Measurements from ENCODE around the gene FSCN2.

DNA sequence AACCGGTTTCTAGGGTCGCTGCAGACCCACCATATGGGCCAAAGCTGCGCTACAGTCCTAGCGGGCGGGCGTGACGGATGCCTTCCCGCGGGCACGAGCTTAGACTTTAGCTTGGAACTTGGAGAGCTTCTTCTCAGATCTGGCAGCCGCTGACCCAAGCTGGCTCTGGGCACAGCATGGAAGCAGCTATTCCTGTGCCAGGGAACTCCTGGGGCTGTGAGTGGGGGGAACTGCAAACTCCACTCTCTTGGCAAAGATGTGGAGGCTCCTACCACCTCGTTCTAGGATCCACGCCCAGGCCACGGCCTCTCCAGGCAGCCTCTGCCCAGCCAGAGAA is 15.1 kb downstream of the FSCN2 start:
- TF ChIP-seq, protein P1, sequence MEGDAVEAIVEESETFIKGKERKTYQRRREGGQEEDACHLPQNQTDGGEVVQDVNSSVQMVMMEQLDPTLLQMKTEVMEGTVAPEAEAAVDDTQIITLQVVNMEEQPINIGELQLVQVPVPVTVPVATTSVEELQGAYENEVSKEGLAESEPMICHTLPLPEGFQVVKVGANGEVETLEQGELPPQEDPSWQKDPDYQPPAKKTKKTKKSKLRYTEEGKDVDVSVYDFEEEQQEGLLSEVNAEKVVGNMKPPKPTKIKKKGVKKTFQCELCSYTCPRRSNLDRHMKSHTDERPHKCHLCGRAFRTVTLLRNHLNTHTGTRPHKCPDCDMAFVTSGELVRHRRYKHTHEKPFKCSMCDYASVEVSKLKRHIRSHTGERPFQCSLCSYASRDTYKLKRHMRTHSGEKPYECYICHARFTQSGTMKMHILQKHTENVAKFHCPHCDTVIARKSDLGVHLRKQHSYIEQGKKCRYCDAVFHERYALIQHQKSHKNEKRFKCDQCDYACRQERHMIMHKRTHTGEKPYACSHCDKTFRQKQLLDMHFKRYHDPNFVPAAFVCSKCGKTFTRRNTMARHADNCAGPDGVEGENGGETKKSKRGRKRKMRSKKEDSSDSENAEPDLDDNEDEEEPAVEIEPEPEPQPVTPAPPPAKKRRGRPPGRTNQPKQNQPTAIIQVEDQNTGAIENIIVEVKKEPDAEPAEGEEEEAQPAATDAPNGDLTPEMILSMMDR (IDR thresholded peaks at IDR 0.05), result no peak
- no peak for TF ChIP-seq POLR2A (IDR thresholded peaks at IDR 0.05)
